ENCODE measurements around the gene SLC35A4. TPM values are rescaled to one million over a fixed set of nuclear protein-coding genes. Genes with fewer than 3 reads are reported as not detected.

Gene SLC35A4
- total RNA-seq, 3 donors from 2014 or later = 65.5 to 96.9 (median 93.8) TPM

- Histone ChIP-seq H3K4me1 (ENCODE audit: low read depth) (peaks cover 26% of the 10 kb centered on the region), H3K36me3 (ENCODE audit: low read depth) (no peaks in the 10 kb centered on the region), H3K4me3 (no peak overlapping the region), H3K9me3 (no peaks in the 10 kb centered on the region)
- no peak for TF ChIP-seq CTCF (IDR thresholded peaks at IDR 0.05)
- intact Hi-C loops (cut with DNase I, micrococcal nuclease) = loop anchor here in 1 of 2 donors (10.0 kb wide), 1 partner anchor 75 kb away; the partner anchor contains the start of genes CD14 and TMCO6
- no peak for DNase-seq
- ATAC-seq = no peak
Measured at GRCh38 chr5:140560227-140560626, 4.4 kb upstream of the SLC35A4 start.

- TF ChIP-seq CTCF (IDR thresholded peaks at IDR 0.05) = no peak
- Histone ChIP-seq H3K4me3 (no peak overlapping the region), H3K4me1 (ENCODE audit: low read depth) (peaks cover 22% of the 10 kb centered on the region), H3K9me3 (no peaks in the 10 kb centered on the region), H3K36me3 (ENCODE audit: low read depth) (no peaks in the 10 kb centered on the region)
- intact Hi-C loops (cut with DNase I, micrococcal nuclease) = loop anchor here in 1 of 2 donors (10.0 kb wide), 1 partner anchor 73 kb away; the partner anchor contains the start of genes CD14 and TMCO6
- no peak for DNase-seq
- no peak for ATAC-seq
Measured at GRCh38 chr5:140561753-140562523, 2.7 kb upstream of the SLC35A4 start.

DNA sequence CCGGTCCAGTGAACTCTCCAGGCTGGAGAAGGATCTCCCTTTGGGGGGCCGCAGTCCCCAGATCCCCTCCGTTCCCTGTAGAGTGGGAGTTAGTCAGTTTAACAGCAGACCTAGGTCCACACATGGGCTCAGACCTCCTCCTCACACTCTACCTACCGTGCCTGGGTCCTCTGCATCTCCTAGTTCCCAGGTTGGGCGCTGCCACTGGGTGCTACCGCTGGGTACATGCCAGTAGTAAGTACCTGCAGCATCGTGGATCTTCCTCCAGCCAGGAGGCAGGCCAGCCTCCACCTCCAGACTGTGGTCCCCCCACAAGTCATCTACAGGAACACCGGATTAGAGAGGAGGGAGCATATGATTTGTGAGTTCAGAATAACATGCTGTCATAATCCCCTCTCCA lies 1.0 kb upstream of the SLC35A4 start:
- Histone ChIP-seq H3K4me1 (ENCODE audit: low read depth) (peaks cover 17% of the 10 kb centered on the region), H3K4me3 (peak overlapping the region; percentile 39), H3K9me3 (no peaks in the 10 kb centered on the region), H3K36me3 (ENCODE audit: low read depth) (peaks cover 6% of the 10 kb centered on the region)
- peak in 2 of 3 donors; percentile 40 to 64 for DNase-seq
- TF ChIP-seq CTCF (IDR thresholded peaks at IDR 0.05) = no peak
- intact Hi-C loops (cut with DNase I, micrococcal nuclease) = loop anchor here in 1 of 2 donors (10.0 kb wide), 1 partner anchor 71 kb away; the partner anchor contains the start of genes CD14 and TMCO6
- no peak for ATAC-seq

- ATAC-seq (no peak), DNase-seq (no peak)
- Histone ChIP-seq H3K4me3 (peak overlapping the region; percentile 39), H3K36me3 (ENCODE audit: low read depth) (peaks cover 6% of the 10 kb centered on the region), H3K9me3 (no peaks in the 10 kb centered on the region), H3K4me1 (ENCODE audit: low read depth) (peaks cover 22% of the 10 kb centered on the region)
- TF ChIP-seq CTCF (IDR thresholded peaks at IDR 0.05) = no peak
- intact Hi-C loops (cut with DNase I, micrococcal nuclease) = loop anchor here in 1 of 2 donors (10.0 kb wide), 1 partner anchor 70 kb away; the partner anchor contains the start of genes CD14 and TMCO6
Measured at GRCh38 chr5:140565024-140565779, 574 bp downstream of the SLC35A4 start.

- DNase-seq (no peak), ATAC-seq (no peak)
- no peak overlapping the region for H3K4me3 ChIP-seq
- no peak for TF ChIP-seq CTCF (IDR thresholded peaks at IDR 0.05)
- H3K9me3 ChIP-seq = no peaks in the 10 kb centered on the region
- H3K4me1 ChIP-seq (ENCODE audit: low read depth) = peaks cover 22% of the 10 kb centered on the region
- H3K36me3 ChIP-seq (ENCODE audit: low read depth) = peaks cover 6% of the 10 kb centered on the region
- intact Hi-C loops (cut with DNase I, micrococcal nuclease) = loop anchor here in 1 of 2 donors (10.0 kb wide), 1 partner anchor 69 kb away; the partner anchor contains the start of genes CD14 and TMCO6
Measured at GRCh38 chr5:140565780-140566095, 1.1 kb downstream of the SLC35A4 start.
